ENCODE data around the gene KCNT1. TPM values are rescaled to one million over a fixed set of nuclear protein-coding genes. Genes with fewer than 3 reads are reported as not detected.

KCNT1 gene
- polyA plus RNA-seq, 1 experiment: not detected

- DNase-seq (ENCODE audit: low read depth): no peak
- CTCF ChIA-PET: no interaction called here
Measured at GRCh38 chr9:135792268-135793128, 90.5 kb downstream of the KCNT1 start.

GRCh38 chr9:135793221-135794056 is 91.5 kb downstream of the KCNT1 start:
- Histone ChIP-seq H3K27me3 (ENCODE audit: control insufficient read depth, insufficient read depth, low read length) (no peaks in the 10 kb centered on the region; the same call in 1 of the 2 replicates), H3K36me3 (ENCODE audit: control insufficient read depth, insufficient read depth, low read length) (no peaks in the 10 kb centered on the region), H3K4me3 (ENCODE audit: low read depth, low read length) (no peak overlapping the region)
- no peak for TF ChIP-seq CTCF (IDR thresholded peaks at IDR 0.05; ENCODE audit: insufficient read depth, low read depth, low read length)
- POLR2A ChIA-PET: no interaction called here
- CTCF ChIA-PET: no interaction called here
- DNase-seq (ENCODE audit: low read depth): no peak

More at GRCh38 chr9:135792268-135793128, 90.5 kb downstream of the KCNT1 start:
- POLR2A ChIA-PET: no interaction called here
- Histone ChIP-seq H3K36me3 (ENCODE audit: control insufficient read depth, insufficient read depth, low read length) (no peaks in the 10 kb centered on the region), H3K27me3 (ENCODE audit: control insufficient read depth, insufficient read depth, low read length) (no peaks in the 10 kb centered on the region; the same call in 1 of the 2 replicates), H3K4me3 (ENCODE audit: low read depth, low read length) (no peak overlapping the region)
- no peak for TF ChIP-seq CTCF (IDR thresholded peaks at IDR 0.05; ENCODE audit: insufficient read depth, low read depth, low read length)

- DNase-seq (ENCODE audit: low read depth): no peak
- no peaks in the 10 kb centered on the region for H3K36me3 ChIP-seq (ENCODE audit: control insufficient read depth, insufficient read depth, low read length)
- H3K27me3 ChIP-seq (ENCODE audit: control insufficient read depth, insufficient read depth, low read length): no peaks in the 10 kb centered on the region; the same call in 1 of the 2 replicates
- POLR2A ChIA-PET: no interaction called here
- TF ChIP-seq CTCF (IDR thresholded peaks at IDR 0.05; ENCODE audit: insufficient read depth, low read depth, low read length): no peak
- no peak overlapping the region for H3K4me3 ChIP-seq (ENCODE audit: low read depth, low read length)
- CTCF ChIA-PET: no interaction called here
Measured at GRCh38 chr9:135794057-135794335, 92.0 kb downstream of the KCNT1 start.

GRCh38 chr9:135794361-135794885 is 92.4 kb downstream of the KCNT1 start:
- TF ChIP-seq CTCF (IDR thresholded peaks at IDR 0.05; ENCODE audit: insufficient read depth, low read depth, low read length): no peak
- Histone ChIP-seq H3K27me3 (ENCODE audit: control insufficient read depth, insufficient read depth, low read length) (no peaks in the 10 kb centered on the region; the same call in 1 of the 2 replicates), H3K4me3 (ENCODE audit: low read depth, low read length) (no peak overlapping the region), H3K36me3 (ENCODE audit: control insufficient read depth, insufficient read depth, low read length) (no peaks in the 10 kb centered on the region)
- CTCF ChIA-PET: no interaction called here
- POLR2A ChIA-PET: no interaction called here
- DNase-seq (ENCODE audit: low read depth): no peak

DNA sequence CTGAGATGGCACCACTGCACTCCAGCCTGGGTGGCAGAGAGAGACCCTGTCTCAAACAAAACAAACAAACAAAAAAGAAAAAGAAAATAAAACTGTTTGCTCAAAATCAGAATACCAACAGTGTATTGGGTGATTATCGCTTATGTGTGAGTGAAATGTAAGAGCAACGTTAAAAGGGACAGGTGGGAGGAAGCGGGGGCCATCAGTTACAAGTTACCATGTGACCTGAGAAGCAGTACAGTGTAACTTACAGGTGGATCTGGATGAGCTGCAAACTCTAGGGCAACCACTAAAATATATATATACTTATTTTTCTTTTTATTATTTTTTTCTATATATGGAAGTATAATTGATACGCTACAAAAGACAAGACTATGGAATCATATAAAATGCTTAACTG is 93.4 kb downstream of the KCNT1 start:
- Histone ChIP-seq H3K4me3 (ENCODE audit: low read depth, low read length) (no peak overlapping the region), H3K36me3 (ENCODE audit: control insufficient read depth, insufficient read depth, low read length) (no peaks in the 10 kb centered on the region), H3K27me3 (ENCODE audit: control insufficient read depth, insufficient read depth, low read length) (no peaks in the 10 kb centered on the region; the same call in 1 of the 2 replicates)
- CTCF ChIA-PET: interaction anchor here (0.6 kb wide), 1 partner anchor 168 kb away, joined by 3 read pairs; no protein-coding TSS in a partner anchor
- POLR2A ChIA-PET: no interaction called here
- no peak for DNase-seq (ENCODE audit: low read depth)
- no peak for TF ChIP-seq CTCF (IDR thresholded peaks at IDR 0.05; ENCODE audit: insufficient read depth, low read depth, low read length)

All from BJ (cell line).